HG02642 (cell line): ENCODE data around the gene ESR2.
"Not testable (repeated sequence)": the region's sequence is repeated elsewhere in the genome, so short reads cannot be mapped to it uniquely, and the experiment has no call there.

Source experiments
- ATAC-seq: cut with Tn5 transposase; IDR thresholded peaks from one replicate; pipeline ENCODE4 v1.9.1; 2021; ENCODE audit warnings: mild to moderate bottlenecking; ENCODE audit not compliant: unreplicated experiment, poor library complexity

Gene ESR2

GRCh38 chr14:64053694-64054669 lies 240.2 kb downstream of the ESR2 start:
- no peak for ATAC-seq

DNA sequence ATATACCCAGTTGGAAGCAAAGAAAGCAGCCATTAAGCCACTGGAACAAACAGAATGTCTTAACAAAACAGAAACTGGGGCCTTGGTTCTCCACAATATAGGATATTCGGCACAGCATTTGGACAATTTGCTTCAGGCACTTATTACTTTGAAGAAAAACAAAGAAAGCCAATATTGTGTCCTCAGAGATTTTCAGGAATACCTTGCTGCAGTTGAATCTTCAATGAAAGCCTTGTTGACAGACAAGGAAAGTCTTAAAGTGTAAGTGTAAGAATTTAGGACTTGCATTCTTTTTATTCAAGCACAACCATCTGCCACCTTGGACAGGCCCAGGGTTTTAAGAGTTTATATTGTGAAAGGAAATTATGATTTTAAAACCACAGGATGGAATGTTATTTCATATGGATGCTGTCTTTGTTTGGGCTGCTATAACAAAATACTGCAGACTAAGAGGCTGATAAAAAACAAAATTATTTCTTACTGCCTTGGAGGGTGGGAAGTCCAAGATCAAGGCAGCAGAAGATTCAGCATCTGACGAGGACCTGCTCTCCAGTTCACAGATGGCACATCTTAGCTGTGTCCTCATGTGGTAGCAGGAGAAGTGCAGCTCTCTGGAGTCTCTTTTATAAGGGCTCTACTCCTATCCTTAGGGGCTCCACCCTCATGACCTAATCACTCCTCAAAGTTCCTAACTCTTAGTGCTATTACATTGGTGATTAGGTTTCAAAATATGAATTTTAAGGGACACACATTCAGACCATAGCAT lies 244.4 kb downstream of the ESR2 start:
- no peak for ATAC-seq

DNA sequence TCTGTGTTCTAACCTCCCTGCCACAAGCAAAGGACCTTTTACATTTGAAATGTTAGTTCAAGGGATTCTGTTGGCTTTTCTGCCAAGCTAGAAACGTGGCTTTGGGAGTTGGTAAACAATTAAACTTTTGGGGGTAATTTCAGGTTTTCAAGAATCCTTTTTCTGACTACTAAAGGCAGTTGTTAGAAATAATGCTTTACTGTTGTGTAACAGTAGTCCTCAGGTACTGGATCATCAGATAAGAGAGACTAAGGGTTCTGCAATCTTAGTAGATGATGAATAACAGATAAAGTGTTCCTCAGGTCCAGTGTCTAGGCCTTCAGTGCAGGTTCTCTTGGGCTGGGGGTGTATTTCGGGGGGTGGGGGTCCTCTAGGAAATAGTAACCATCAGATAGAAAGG lies 249.1 kb downstream of the ESR2 start:
- no peak for ATAC-seq

DNA sequence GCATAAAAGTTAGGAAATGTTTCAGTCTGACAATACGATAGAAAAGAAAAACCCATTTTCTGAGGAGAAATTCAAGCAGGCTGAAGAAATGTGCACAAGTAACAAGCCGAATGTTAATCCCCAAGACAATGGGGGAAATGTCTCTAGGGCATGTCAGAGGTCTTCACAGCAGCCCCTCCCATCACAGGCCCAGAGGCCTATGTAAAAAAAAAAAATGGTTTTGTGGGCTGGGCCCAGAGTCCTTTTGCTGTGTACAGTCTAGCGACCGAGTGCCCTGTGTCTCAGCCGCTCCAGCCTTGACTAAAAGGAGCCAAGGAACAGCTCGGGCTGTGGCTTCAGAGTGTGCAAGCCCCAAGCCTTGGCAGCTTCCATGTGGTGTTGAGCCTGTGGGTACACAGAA lies 250.9 kb downstream of the ESR2 start:
- not testable (repeated sequence) for ATAC-seq

GRCh38 chr14:64040044-64040443 lies 254.1 kb downstream of the ESR2 start:
- ATAC-seq = no peak

- no peak for ATAC-seq
These were observed 255.2 kb downstream of the ESR2 start for GRCh38 chr14:64038841-64039542.

DNA sequence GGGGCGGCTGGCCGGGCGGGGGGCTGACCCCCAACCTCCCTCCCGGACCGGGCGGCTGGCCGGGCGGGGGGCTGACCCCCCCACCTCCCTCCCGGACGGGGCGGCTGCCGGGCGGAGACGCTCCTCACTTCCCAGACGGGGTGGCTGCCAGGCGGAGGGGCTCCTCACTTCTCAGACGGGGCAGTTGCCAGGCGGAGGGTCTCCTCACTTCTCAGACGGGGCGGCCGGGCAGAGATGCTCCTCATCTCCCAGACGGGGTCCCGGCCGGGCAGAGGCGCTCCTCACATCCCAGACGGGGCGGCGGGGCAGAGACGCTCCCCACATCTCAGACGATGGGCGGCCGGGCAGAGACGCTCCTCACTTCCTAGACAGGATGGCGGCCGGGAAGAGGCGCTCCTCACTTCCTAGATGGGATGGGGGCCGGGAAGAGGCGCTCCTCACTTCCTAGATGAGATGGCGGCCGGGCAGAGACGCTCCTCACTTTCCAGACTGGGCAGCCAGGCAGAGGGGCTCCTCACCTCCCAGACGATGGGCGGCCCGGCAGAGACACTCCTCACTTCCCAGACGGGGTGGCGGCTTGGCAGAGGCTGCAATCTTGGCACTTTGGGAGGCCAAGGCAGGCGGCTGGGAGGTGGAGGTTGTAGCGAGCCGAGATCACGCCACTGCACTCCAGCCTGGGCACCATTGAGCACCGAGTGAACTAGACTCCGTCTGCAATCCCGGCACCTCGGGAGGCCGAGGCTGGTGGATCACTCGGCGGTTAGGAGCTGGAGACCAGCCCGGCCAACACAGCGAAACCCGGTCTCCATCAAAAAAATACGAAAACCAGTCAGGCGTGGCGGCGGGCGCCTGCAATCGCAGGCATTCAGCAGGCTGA lies 256.1 kb downstream of the ESR2 start:
- not testable (repeated sequence) for ATAC-seq

GRCh38 chr14:64035143-64035542 lies 259.0 kb downstream of the ESR2 start:
- no peak for ATAC-seq
